NCI-H146 (cell line): ENCODE results near the gene BTBD6.

ENCODE experiments used
- DNase-seq: peaks from one replicate; lab custom pipeline; 2025; lab: John Stamatoyannopoulos, UW

Gene BTBD6

GRCh38 chr14:105211086-105211757, 37.1 kb upstream of the BTBD6 start:
- DNase-seq: no peak

- DNase-seq: no peak
Measured at GRCh38 chr14:105211758-105212089, 36.6 kb upstream of the BTBD6 start.

GRCh38 chr14:105212541-105213300, 35.6 kb upstream of the BTBD6 start:
- DNase-seq: peak; percentile 92

GRCh38 chr14:105213361-105213760, 35.0 kb upstream of the BTBD6 start:
- no peak for DNase-seq

- DNase-seq: no peak
Measured at GRCh38 chr14:105214324-105214915, 33.9 kb upstream of the BTBD6 start.

- DNase-seq: no peak
Measured at GRCh38 chr14:105215602-105216001, 32.7 kb upstream of the BTBD6 start.

- DNase-seq: no peak
Measured at GRCh38 chr14:105216490-105217247, 31.7 kb upstream of the BTBD6 start.

GRCh38 chr14:105217774-105218173, 30.6 kb upstream of the BTBD6 start:
- no peak for DNase-seq

- DNase-seq: no peak
Measured at GRCh38 chr14:105218611-105219010, 29.7 kb upstream of the BTBD6 start.

- no peak for DNase-seq
Measured at GRCh38 chr14:105219043-105219612, 29.2 kb upstream of the BTBD6 start.

- no peak for DNase-seq
Measured at GRCh38 chr14:105219753-105220152, 28.6 kb upstream of the BTBD6 start.

GRCh38 chr14:105220699-105221597, 27.4 kb upstream of the BTBD6 start:
- DNase-seq: no peak

- DNase-seq: no peak
Measured at GRCh38 chr14:105221598-105222178, 26.6 kb upstream of the BTBD6 start.

- DNase-seq: no peak
Measured at GRCh38 chr14:105223260-105223659, 25.1 kb upstream of the BTBD6 start.

GRCh38 chr14:105223770-105224544, 24.4 kb upstream of the BTBD6 start:
- no peak for DNase-seq

- no peak for DNase-seq
Measured at GRCh38 chr14:105224845-105225570, 23.3 kb upstream of the BTBD6 start.

- no peak for DNase-seq
Measured at GRCh38 chr14:105226198-105226597, 22.1 kb upstream of the BTBD6 start.

- no peak for DNase-seq
Measured at GRCh38 chr14:105227346-105227745, 21.0 kb upstream of the BTBD6 start.

- no peak for DNase-seq
Measured at GRCh38 chr14:105228562-105228961, 19.8 kb upstream of the BTBD6 start.
